RWPE2 (cell line): ENCODE results near the gene PROX2.

Source experiments
- ATAC-seq: fragments of 200-7000 bp; cut with Tn5 transposase; 3 replicates; pipeline ENCODE4 v1.9.1; 2021; ENCODE audit warnings: low read depth
- DNase-seq: peaks from one replicate; pipeline ENCODE4 v3.0.0-alpha.2; 2020; ENCODE audit warnings: low spot score
- H3K27ac ChIP-seq: fragments of 450-650 bp; 2 replicates; pipeline ENCODE4 v1.5.1; 2017; ENCODE audit warnings: mild to moderate bottlenecking; ENCODE audit not compliant: poor library complexity, severe bottlenecking
- H3K27me3 ChIP-seq: fragments of 250-450 bp; sonication (Bioruptor Pico); 2 replicates; pipeline ENCODE4 v1.5.1; 2021; ENCODE audit warnings: mild to moderate bottlenecking, moderate library complexity; ENCODE audit not compliant: insufficient read depth, poor library complexity, severe bottlenecking
- H3K36me3 ChIP-seq: fragments of 250-450 bp; sonication (Bioruptor Pico); 2 replicates; pipeline ENCODE4 v1.5.1; 2020; ENCODE audit warnings: low read depth, mild to moderate bottlenecking, moderate library complexity
- H3K4me1 ChIP-seq: fragments of 250-450 bp; sonication (Bioruptor Pico); 2 replicates; pipeline ENCODE4 v1.5.1; 2021; ENCODE audit warnings: mild to moderate bottlenecking, moderate library complexity; ENCODE audit not compliant: insufficient read depth, poor library complexity, severe bottlenecking
- H3K4me3 ChIP-seq: fragments of 250-450 bp; sonication (Bioruptor Pico); 2 replicates; pipeline ENCODE4 v1.5.1; 2021; ENCODE audit warnings: mild to moderate bottlenecking, moderate library complexity; ENCODE audit not compliant: severe bottlenecking
- H3K9me3 ChIP-seq: fragments of 250-450 bp; sonication (Bioruptor Pico); 2 replicates; pipeline ENCODE4 v1.5.1; 2021; ENCODE audit warnings: mild to moderate bottlenecking, moderate library complexity; ENCODE audit not compliant: severe bottlenecking
- CTCF ChIP-seq: fragments of 450-650 bp; IDR thresholded peaks from one replicate; pipeline ENCODE4 v1.5.1; 2017; ENCODE audit warnings: mild to moderate bottlenecking, moderate library complexity; ENCODE audit not compliant: poor library complexity, severe bottlenecking

The PROX2 gene

GRCh38 chr14:74909911-74910310 lies 34.0 kb upstream of the PROX2 start:
- no peak for TF ChIP-seq CTCF
- DNase-seq: no peak
- Histone ChIP-seq H3K4me1 (no peaks in the 10 kb centered on the region), H3K9me3 (no peaks in the 10 kb centered on the region), H3K27me3 (no peaks in the 10 kb centered on the region), H3K36me3 (peaks cover 7% of the 10 kb centered on the region; the same call in 1 of the 2 replicates), H3K4me3 (no peak overlapping the region), H3K27ac (no peak overlapping the region)
- no peak for ATAC-seq

- Histone ChIP-seq H3K4me1 (no peaks in the 10 kb centered on the region), H3K27me3 (no peaks in the 10 kb centered on the region), H3K27ac (no peak overlapping the region), H3K4me3 (no peak overlapping the region), H3K9me3 (no peaks in the 10 kb centered on the region), H3K36me3 (peaks cover 8% of the 10 kb centered on the region; the same call in 1 of the 2 replicates)
- ATAC-seq: no peak
- no peak for TF ChIP-seq CTCF
- no peak for DNase-seq
Measured at GRCh38 chr14:74909501-74909900, 33.6 kb upstream of the PROX2 start.

GRCh38 chr14:74908861-74909341 lies 33.0 kb upstream of the PROX2 start:
- no peaks in the 10 kb centered on the region for H3K4me1 ChIP-seq
- peaks cover 12% of the 10 kb centered on the region; the same call in 1 of the 2 replicates for H3K36me3 ChIP-seq
- H3K4me3 ChIP-seq: no peak overlapping the region
- H3K27ac ChIP-seq: no peak overlapping the region
- ATAC-seq (no peak), DNase-seq (no peak)
- no peak for TF ChIP-seq CTCF
- H3K9me3 ChIP-seq: no peaks in the 10 kb centered on the region
- no peaks in the 10 kb centered on the region for H3K27me3 ChIP-seq

GRCh38 chr14:74907744-74908143 lies 31.8 kb upstream of the PROX2 start:
- Histone ChIP-seq H3K27ac (no peak overlapping the region), H3K9me3 (no peaks in the 10 kb centered on the region), H3K4me3 (no peak overlapping the region), H3K36me3 (peaks cover 20% of the 10 kb centered on the region), H3K27me3 (no peaks in the 10 kb centered on the region), H3K4me1 (no peaks in the 10 kb centered on the region)
- no peak for TF ChIP-seq CTCF
- ATAC-seq (no peak), DNase-seq (no peak)

- H3K27ac ChIP-seq: no peak overlapping the region
- TF ChIP-seq CTCF: no peak
- 0 out of 3 replicates have a peak, but pooled peaks have one; percentile 1 for ATAC-seq
- no peak overlapping the region for H3K4me3 ChIP-seq
- H3K36me3 ChIP-seq: peaks cover 24% of the 10 kb centered on the region
- H3K4me1 ChIP-seq: no peaks in the 10 kb centered on the region
- H3K9me3 ChIP-seq: no peaks in the 10 kb centered on the region
- no peaks in the 10 kb centered on the region for H3K27me3 ChIP-seq
- no peak for DNase-seq
Measured at GRCh38 chr14:74906925-74907521, 31.1 kb upstream of the PROX2 start.
